Chondrocyte (in vitro differentiated cells): ENCODE measurements around the gene GNB2. TPM values are rescaled to one million over a fixed set of nuclear protein-coding genes. Genes with fewer than 3 reads are reported as not detected.

Source experiments
- DNase-seq: peaks from one replicate; pipeline ENCODE4 v3.0.0; 2021; ENCODE audit warnings: mixed read lengths, low spot score
- H3K27ac Mint-ChIP-seq: one replicate; pipeline ENCODE4 v1.8.0; 2021; ENCODE audit warnings: mild to moderate bottlenecking, moderate library complexity, mixed read lengths; ENCODE audit not compliant: unreplicated experiment
- H3K27me3 Mint-ChIP-seq: 2 replicates; pipeline ENCODE4 v1.8.0; 2021; ENCODE audit warnings: low read depth, mixed read lengths
- H3K36me3 Mint-ChIP-seq: 2 replicates; pipeline ENCODE4 v1.8.0; 2021; ENCODE audit warnings: low read depth, mixed read lengths
- H3K4me1 Mint-ChIP-seq: 2 replicates; pipeline ENCODE4 v1.8.0; 2021; ENCODE audit warnings: low read depth, mild to moderate bottlenecking, mixed read lengths
- H3K4me3 Mint-ChIP-seq: one replicate; pipeline ENCODE4 v1.8.0; 2021; ENCODE audit warnings: mild to moderate bottlenecking, moderate library complexity, mixed read lengths; ENCODE audit not compliant: unreplicated experiment
- H3K9me3 Mint-ChIP-seq: 2 replicates; pipeline ENCODE4 v1.8.0; 2021; ENCODE audit warnings: low read depth, mixed read lengths
- long read RNA-seq: library from polyadenylated mRNA; stranded (forward); transcript quantifications from one replicate; pipeline ENCODE4 v2.0.0, GENCODE V29; 2021
- total RNA-seq: library from RNA; stranded (reverse); gene quantifications from 3 replicates; pipeline ENCODE4 v1.2.1, GENCODE V29; 2021
- TF ChIP-seq, protein P1 (sequence below): fragments of 200-600 bp; sonication (generic); IDR thresholded peaks from 2 replicates; pipeline ENCODE4 v1.5.0; 2021; ENCODE audit warnings: antibody characterized with exemption, mild to moderate bottlenecking, moderate library complexity

GNB2 gene
- total RNA-seq: 191 to 204 TPM (median 202 TPM) in 3 replicates
- long read RNA-seq, transcript GNB2-201 (10 exons, 1,878 nt): major isoform, 73 of 144 reads
- long read RNA-seq, transcript GNB2-211 (6 exons, 1,702 nt): minor isoform, 10 of 144 reads
- long read RNA-seq, partial matches to known transcripts: 49 of 144 reads
- long read RNA-seq, other reads (novel, unspliced or antisense): 12 of 144 reads

DNA sequence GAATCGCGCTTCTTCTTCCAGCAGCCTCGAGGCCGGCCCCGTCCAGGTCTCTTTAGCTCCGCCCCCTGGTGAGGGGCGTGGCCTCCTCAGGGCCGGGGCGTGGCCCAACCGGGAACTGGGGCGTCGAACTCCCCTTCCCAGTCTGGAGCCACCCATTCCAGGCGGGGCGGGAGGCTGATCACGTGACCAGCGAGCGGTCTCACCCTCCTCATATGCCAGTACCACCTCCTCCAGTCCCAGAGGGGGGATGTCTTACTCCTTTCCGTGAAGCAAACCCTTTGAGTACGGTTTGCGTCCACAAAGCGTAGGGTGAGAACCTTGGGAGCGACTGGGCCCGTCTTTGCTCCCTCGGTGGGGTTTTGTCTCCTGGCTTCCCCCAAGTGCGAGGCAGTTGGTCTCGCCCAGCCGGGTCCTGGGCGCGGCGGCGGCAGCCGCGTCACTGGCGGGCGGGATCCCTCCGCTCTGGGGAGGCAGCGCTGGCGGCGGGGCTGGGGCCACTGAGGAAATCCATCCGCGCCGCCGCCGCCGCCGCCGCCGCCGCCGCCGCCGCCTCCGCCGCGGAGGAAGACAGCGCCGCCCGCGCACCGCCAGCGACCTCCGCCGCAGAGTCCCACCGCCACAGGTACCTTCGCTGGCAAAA lies at the start of gene GNB2:
Gene GNB2, plus strand, starts transcription at position 439 of the 640 bp plus-strand sequence. CDS start 2,526 bp downstream, outside the sequence.
- Mint-ChIP-seq H3K36me3 (peaks cover 3% of the 10 kb centered on the region), H3K27me3 (peaks cover 3% of the 10 kb centered on the region), H3K4me1 (peaks cover 6% of the 10 kb centered on the region), H3K27ac (peak within 1 kb of the TSS; percentile 97), H3K9me3 (no peaks in the 10 kb centered on the region), H3K4me3 (peak within 1 kb of the TSS; percentile 93)
- TF ChIP-seq, protein P1, sequence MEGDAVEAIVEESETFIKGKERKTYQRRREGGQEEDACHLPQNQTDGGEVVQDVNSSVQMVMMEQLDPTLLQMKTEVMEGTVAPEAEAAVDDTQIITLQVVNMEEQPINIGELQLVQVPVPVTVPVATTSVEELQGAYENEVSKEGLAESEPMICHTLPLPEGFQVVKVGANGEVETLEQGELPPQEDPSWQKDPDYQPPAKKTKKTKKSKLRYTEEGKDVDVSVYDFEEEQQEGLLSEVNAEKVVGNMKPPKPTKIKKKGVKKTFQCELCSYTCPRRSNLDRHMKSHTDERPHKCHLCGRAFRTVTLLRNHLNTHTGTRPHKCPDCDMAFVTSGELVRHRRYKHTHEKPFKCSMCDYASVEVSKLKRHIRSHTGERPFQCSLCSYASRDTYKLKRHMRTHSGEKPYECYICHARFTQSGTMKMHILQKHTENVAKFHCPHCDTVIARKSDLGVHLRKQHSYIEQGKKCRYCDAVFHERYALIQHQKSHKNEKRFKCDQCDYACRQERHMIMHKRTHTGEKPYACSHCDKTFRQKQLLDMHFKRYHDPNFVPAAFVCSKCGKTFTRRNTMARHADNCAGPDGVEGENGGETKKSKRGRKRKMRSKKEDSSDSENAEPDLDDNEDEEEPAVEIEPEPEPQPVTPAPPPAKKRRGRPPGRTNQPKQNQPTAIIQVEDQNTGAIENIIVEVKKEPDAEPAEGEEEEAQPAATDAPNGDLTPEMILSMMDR: no peak
- peak; percentile 100 for DNase-seq

DNA sequence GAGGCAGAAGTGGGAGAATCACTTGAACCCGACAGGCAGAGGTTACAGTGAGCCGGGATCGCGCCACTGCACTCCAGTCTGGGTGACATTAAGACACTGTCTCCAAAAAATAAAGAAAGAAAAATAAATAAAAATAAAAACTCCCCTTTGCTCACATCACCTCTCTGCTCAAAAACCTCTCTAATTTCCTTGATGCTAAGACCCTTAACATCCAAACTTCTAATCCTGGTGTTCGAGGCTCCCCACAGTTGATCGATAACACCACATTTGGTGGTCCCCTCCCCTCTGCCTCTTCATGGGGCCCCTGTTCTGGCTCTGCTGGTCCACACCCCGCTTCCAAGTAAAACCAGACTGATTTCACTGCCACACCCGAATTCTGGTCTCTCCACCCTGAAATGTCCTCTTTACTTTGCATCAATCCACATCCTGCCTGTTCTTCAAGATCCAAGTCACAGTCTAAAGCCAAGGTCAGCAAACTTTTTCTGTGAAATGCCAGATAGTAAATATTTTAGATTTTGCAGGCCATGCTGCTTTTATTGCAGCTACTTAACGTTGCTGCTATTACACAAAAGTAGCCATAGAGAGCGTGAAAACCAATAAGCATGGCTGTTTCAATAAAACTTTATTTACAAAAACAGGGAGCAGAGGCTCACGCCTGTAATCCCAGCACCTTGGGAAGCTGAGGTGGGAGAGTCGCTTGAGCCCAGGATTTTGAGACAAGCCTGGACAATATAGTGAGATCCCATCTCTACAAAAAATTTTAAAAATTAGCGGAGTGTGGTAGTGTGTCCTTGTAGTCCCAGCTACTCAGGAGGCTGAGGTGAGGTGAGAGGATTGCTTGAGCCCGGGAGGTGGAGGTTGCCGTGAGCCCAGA lies 49.4 kb upstream of the GNB2 start:
- H3K27ac Mint-ChIP-seq: no peak overlapping the region
- H3K4me3 Mint-ChIP-seq: no peak overlapping the region
- peaks cover 6% of the 10 kb centered on the region for H3K36me3 Mint-ChIP-seq
- peaks cover 7% of the 10 kb centered on the region for H3K4me1 Mint-ChIP-seq
- no peaks in the 10 kb centered on the region for H3K27me3 Mint-ChIP-seq
- TF ChIP-seq, protein P1: no peak
- H3K9me3 Mint-ChIP-seq: no peaks in the 10 kb centered on the region
- no peak for DNase-seq

DNA sequence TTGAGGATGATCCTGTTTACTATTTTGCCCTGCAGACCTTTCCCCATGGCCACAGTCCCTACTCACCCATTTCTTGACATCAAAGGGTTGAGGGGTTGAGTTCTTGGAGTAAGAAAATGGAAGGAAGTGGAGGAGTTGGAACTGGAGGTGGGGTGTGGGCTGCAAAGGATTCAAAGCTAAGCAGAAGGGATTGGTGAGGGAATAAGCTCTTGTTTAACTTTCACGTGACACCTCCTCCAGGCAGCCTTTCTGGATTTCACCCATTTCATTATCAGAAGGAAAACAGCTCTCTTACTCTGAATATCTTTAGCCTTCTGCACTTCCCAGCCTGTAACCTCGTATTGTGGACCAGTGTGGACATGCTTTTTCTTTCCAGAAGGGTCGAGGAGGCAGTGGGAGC lies 47.5 kb upstream of the GNB2 start:
- peaks cover 7% of the 10 kb centered on the region for H3K4me1 Mint-ChIP-seq
- peak overlapping the region; percentile 65 for H3K4me3 Mint-ChIP-seq
- DNase-seq: no peak
- TF ChIP-seq, protein P1: no peak
- no peaks in the 10 kb centered on the region for H3K27me3 Mint-ChIP-seq
- H3K27ac Mint-ChIP-seq: no peak overlapping the region
- peaks cover 3% of the 10 kb centered on the region for H3K36me3 Mint-ChIP-seq
- H3K9me3 Mint-ChIP-seq: no peaks in the 10 kb centered on the region

DNA sequence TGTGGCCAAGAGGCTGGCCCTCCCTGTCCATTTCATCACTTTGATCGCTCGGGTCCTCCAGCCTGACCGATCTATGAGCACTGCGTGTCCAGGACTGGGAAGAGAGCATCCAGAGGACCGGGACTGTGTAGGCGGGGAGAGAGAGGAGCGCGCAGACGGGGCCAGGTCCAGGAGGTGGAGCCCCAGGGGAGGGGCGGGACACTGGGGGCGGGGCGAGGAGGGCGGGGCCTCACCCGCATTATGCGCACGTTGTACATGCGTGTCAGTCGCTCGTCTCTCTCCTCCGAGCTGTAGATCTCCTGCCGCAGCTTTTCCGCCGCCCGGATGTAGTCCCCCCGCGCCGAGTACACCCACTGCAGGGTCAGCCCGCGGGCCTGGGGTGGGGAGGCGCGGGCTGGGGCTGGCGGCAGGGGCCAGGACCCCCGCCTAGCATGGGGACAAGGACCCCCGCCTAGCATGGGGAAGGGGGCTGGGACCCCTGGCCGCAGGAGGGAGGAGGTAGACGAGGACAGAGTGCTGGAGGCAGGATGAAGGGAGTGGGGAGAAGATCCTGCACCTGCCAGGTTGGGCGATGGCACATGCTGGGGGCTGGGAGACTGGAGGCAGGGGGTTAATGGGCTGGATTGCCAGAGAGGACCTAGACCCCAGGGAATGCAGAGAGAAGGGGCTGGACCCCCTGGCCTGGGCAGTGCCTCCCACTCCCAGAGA lies 46.9 kb upstream of the GNB2 start:
- H3K4me1 Mint-ChIP-seq: peaks cover 7% of the 10 kb centered on the region
- peaks cover under 1% of the 10 kb centered on the region for H3K36me3 Mint-ChIP-seq
- no peak overlapping the region for H3K27ac Mint-ChIP-seq
- H3K4me3 Mint-ChIP-seq: peak overlapping the region; percentile 65
- no peaks in the 10 kb centered on the region for H3K9me3 Mint-ChIP-seq
- DNase-seq: no peak
- H3K27me3 Mint-ChIP-seq: no peaks in the 10 kb centered on the region
- TF ChIP-seq, protein P1: no peak

DNA sequence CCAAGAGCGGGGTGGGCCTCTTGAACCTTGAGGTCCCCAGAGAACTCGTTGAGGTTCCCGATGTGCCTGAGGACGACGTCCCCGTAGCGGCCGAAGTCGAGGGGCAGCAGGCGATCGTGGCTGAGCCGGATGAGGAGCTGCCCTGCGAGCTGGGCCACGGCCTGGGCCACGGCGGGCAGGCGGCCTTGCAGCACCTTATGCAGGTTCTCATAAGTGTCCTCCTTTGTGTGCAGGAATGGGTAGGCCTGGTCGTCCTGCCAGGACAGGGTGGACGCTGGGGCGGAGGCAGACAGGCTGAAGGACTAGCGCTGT lies 46.3 kb upstream of the GNB2 start:
- DNase-seq: no peak
- Mint-ChIP-seq H3K4me3 (no peak overlapping the region), H3K36me3 (no peaks in the 10 kb centered on the region), H3K9me3 (no peaks in the 10 kb centered on the region), H3K27ac (no peak overlapping the region), H3K27me3 (no peaks in the 10 kb centered on the region), H3K4me1 (peaks cover 7% of the 10 kb centered on the region)
- TF ChIP-seq, protein P1: no peak
